Sciatic nerve (tissue), 2 donors: Measurements from ENCODE around the gene RPL29. TPM values are rescaled to one million over a fixed set of nuclear protein-coding genes. Genes with fewer than 3 reads are reported as not detected.

Experiments used
- ATAC-seq: fragments of 200-7000 bp; cut with Tn5 transposase; one replicate; pipeline ENCODE4 v1.9.1; 2020; ENCODE audit warnings: mild to moderate bottlenecking, moderate library complexity
- DNase-seq: peaks from one replicate; pipeline ENCODE4 v3.0.0-alpha.2; 2020; ENCODE audit warnings: low spot score
- intact Hi-C: fragments of 100-400 bp; cut with DNase I; formaldehyde crosslinking; loops from one replicate; pipeline ENCODE4 v1.14.2; 2022
- total RNA-seq: library from RNA; stranded (reverse); fragmentation: NEBNext Ultra II Directional; extraction: Animal tissue kit (Norgen Biotek cat#: 25700); gene quantifications from one replicate; pipeline ENCODE4 v1.2.1, GENCODE V29; 2021
- donor health status: DM: no; HTN: no; CAD: no.
- donor health status: DM: no; HTN: no; CAD: no.

Gene RPL29
- total RNA-seq, 1 donor from 2014 or later, result 753 TPM

DNA sequence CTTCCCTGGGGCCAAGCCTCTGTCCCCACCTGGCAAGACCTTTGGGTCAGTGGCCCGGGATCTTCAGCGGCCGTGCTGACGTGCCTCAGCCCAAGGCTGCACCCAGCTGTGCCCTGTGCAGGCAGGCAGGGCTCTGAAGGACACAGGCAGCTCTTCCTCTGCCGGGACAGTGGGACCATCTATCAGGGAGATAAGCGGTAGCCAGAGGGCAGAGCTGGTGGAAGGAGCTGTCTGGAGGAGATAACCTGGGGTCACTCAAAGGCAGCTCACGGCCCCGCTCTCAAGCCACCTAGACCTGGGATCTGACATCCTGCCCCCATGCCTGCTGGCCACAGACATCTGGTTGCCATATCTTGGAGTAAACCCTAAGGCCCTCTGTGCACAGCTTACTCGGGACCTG, 33.4 kb upstream of the RPL29 start:
- ATAC-seq, result no peak
- intact Hi-C loops, result no loop called here
- DNase-seq, result no peak

DNA sequence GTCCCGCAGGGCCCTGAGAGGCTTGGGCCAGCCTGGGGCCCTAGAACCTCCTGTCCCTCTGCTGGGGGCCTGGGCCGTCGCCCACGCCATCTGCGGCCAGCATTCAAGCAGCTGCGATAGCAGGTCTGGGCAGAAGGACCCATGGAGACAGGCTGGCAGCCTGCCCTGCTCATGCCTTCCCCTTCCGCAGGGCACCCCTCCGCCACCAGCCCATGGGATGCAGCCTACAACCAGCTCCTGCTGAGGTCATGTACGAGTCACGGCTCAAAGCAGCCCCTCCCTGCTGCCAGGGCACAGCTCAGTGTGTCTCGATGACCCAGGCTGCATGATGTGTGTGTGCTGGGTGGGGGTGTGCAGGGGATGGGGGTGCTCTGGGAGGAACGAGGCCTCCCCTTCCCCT, 32.9 kb upstream of the RPL29 start:
- intact Hi-C loops, result no loop called here
- peak; percentile 49 for ATAC-seq
- DNase-seq, result no peak

DNA sequence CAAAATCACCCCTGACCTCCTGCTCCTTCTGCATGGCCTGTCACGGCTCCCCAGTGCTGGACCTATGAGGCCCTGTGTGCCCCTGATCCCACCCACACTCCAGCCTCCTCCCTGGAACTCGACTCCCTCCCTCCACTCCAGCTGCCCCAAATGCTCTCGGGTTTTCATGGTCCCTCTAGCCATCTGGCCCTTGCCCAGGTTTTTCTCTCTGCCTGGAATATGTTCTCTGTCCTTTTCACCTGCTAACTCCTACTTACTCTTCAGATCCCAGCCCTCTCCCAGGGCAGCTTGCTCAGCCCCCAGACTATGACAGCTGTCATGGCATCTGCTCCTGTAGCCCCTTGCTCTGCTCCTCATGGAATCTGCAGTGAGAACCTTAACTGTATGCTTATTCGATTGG, 30.3 kb upstream of the RPL29 start:
- intact Hi-C loops, result no loop called here
- no peak for DNase-seq
- no peak for ATAC-seq

DNA sequence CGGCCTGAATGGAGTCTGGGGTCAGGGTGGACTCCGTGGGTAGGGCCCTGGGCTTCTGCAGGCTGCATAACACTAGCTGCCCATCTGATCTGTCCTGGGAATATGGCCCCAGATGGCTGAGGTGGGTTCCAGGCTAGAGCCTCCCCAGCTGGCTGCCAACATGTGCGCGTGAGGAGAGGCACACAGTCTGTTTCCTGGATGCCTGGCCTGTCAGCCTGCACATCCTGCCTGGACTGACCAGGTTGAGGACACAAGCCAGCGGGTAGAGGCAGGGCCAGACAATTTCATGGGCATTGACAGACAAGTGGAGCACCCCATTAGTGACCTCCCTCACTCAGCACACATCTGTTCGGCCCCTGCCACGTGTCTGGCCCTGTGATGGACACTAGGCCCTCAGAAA, 29.8 kb upstream of the RPL29 start:
- ATAC-seq, result no peak
- intact Hi-C loops, result no loop called here

DNA sequence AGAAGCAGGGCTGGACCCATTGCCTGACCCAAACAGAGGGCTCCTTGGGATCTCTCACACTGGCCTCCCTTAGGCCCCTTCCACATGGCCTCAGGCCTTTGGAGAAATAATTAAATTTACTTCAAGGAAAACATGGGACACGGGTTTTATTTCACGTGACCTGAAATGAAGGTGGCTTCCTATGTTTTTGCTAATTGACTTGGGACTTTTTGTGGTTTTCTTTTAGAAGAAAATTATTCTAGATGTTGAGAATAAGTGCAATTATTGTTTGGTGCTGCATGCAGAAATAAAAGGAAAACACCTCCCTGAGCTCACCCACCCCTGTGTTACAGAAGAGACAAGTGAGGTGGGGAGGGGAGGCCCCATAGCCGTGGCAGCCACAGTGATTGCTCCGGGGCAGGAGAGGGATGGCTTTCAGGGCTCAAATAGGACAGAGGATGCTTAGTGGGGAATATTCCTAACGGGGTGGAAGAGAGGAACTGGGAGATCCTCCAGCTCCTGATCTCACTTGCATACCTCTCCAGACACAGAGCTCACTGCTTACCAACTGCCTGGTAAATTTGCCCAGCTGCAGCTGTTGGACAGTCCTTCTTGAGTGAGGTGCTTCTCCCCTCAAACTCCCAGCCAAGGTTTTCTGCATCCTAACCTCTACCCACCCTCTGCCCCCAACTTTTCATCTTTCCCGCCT, 29.2 kb upstream of the RPL29 start:
- DNase-seq (no peak), ATAC-seq (no peak)
- intact Hi-C loops, result no loop called here

More for the DNA sequence above, 29.8 kb upstream of the RPL29 start:
- DNase-seq, result no peak

DNA sequence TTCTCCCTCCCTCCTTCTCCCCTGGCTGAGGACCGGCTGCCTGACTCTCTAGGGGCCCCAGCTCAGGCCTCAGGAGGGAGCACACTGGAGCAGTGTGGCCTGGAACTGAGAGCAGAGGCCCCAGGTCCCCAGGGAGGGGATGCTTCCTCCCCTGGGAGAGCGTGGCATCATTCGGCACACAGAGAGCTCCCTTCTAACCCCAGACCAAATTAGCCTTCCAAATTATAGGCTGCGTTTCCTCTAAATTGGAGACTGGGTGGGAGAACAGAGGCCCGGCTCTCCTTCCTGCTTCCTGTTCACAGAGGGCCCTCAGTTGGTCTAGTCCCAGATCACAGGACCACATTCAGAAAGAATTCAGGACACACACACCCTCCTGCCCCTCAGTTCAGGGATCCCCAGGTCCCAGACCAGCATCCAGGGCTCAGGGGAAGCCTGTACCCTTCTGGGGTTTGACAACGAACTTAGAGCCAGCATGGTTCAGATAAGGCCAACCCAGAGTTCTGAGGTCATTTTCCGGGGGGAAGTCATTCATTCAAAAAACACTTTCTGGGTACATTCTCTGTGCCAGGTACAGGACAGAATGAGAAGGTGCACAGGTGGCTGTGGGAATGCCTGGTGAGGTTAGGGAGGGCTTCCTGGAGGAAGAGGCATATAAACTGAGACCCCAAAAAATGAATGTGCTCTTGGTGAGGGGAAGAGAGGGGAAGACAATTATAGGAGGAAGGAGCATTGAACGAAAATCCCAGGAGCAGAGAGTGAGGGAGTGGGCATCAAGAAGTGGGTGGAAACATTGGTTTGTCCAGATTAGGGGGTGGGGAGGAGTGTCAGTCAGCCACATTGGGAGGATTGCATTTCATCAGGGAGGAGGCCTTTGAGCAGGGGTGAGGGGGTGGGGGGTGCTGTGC, 28.4 kb upstream of the RPL29 start:
- no peak for DNase-seq
- ATAC-seq, result no peak
- intact Hi-C loops, result no loop called here

DNA sequence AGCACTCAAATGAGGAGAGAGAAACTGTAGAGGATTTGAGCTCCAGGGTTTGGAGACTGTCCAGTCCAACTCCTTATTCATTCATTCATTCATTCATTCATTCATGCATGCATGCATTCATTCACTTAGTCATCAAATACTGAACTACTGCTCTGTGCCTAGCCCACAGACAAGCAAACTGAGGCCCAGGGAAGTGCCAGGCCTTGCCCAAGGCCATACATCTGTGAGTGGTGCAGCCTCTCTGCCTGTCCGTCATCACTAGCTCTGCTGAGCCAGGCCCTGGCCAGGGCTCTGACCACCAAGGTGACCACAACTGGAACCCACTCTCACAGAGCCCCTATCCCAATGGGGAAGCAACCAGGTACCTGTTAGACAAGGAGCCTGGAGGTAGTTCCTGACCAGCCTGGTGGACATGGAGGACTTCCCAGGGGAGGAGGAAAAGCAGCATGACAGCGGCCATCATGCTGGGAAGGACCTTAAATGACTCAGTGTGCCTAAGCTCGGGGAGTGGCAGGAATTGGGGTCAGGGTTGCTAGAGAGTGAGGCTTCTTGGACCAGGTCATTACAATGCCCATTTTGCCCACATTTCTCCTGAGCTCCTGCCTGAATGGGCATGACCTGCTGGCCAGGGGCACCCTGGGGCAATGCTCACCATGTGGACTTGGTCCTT, 27.5 kb upstream of the RPL29 start:
- ATAC-seq, result no peak
- DNase-seq, result no peak
- intact Hi-C loops, result no loop called here

DNA sequence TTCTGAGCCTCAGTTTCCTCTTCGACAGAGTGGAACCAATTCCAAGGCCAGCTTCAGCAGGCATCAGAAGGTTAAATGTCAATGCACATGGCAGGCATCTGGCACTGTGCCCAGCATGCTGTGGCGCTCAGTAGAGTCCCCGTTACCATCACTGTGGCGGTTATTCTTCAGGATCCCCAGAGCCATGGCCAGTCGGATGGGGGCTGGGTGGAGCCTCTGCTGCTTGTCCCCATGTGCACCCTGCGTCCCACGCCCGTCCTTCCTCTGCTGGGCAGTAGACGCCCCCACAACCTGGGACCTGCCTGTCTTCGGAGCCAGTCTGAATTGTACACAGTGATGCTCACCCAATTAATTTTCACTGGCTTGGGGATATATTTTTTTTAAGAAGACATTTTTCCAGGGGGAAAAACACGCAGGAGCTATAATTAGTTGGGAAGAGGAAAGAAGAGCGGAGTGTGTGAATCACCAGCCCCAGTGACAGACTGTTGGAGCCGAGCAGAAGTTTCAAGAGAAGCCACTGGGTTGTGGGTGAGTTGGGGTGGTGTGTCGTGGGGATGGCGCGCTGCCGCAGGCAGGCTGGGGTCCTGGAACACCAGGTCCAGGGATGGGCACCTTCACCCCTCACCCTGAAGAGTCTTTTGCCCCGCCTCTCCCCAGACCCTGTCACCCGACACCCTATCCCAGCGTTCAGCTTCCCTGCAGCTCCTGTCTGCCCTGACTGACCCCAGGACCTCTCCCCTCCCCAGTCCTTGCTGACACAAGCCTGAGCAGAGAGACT, 26.8 kb upstream of the RPL29 start:
- no peak for DNase-seq
- intact Hi-C loops, result no loop called here
- ATAC-seq, result no peak

DNA sequence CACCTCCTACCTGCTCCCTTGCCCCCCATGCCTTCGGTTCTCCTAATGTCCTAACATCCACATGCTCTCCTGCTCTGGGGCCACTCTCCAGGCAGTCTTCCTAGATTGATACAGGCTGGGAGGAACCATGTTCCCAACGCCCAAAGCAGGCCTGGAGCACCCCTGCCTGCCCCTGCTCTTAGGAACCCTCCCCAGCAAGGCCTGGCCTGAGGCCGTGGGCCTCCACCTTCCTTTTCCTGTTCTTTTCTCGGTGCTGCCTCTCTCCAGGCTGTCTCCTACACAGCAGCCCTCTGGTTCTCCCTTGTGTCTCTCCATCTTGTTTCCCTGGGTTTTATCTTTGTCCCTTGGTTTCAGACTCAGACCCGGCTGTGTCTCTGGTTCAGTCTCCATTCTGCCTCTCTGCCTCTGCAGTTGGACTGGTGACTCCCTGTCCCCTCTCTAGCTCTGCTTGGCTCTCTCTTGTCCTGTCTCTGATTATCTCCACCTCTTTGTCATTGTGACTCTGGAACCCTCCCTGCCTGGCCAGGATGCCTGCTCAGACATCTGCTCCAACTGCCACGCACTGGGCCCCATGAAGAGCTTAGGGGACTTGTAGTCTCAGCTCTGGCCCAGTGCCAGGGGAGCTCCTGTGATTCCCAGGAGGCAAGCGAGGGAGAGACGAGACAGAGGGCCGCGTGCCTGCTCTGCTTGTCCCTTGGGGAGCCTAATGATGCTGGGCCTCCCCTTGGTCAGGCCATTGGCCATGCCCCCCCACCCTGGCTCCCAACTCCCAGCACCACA, 26.0 kb upstream of the RPL29 start:
- no peak for DNase-seq
- intact Hi-C loops, result no loop called here
- no peak for ATAC-seq

DNA sequence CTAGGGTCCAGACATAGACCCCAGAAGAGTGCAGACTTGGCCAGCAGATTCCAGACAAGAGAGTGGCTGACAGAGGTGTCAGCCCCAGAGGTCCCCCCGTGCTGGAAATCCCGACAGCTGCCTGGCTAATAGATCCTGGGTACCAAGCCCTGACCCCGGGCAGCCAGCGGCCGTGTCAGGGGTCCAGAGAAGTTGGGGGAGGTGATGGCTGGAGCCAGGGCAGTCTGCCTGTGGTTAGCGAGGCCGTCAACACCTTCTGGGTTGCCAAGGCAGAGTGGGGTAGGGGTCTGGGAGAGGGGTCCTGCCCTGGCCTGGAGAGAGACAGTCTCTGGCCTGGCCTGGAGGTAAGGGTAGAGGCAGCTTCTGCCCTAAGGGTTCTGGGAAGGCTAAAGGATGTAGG, 25.1 kb upstream of the RPL29 start:
- intact Hi-C loops, result no loop called here
- DNase-seq (no peak), ATAC-seq (no peak)

DNA sequence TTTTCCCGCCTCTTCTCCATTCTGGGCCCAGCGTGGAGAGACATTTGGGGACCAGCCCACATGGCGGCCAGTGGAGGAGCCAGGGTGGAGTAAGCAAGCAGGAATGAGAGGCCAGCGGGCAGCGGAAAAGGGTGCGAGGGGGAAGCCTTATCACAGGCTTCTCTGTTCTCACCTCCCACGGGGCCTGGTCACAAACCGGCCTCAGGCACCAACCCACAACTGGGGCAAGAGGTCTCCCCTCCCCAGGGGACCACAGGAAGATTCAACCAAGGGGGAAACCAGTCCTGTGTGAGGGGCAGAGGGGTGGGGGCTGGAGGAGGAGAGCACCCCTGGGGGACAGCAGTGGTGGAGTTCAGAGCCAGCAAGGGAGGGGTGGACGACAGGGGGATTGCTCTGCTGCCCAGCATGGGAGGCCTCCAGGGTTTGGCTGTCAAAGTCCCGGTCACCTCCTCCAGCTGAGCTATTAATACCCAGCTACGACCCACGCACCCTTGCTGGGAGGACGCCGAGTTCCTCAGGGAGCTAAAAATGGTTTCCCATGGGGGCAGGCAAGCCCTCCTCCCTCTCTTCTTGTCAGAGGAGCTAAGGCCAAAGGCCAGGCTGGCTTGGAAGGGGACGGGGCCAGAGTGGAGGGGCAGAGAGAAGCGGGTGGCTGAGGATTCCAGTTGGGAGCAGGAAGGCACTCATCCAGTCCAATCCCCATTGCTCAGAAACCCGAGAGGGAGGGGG, 23.8 kb upstream of the RPL29 start:
- intact Hi-C loops, result no loop called here
- peak; percentile 64 for ATAC-seq
- DNase-seq, result peak; percentile 76

DNA sequence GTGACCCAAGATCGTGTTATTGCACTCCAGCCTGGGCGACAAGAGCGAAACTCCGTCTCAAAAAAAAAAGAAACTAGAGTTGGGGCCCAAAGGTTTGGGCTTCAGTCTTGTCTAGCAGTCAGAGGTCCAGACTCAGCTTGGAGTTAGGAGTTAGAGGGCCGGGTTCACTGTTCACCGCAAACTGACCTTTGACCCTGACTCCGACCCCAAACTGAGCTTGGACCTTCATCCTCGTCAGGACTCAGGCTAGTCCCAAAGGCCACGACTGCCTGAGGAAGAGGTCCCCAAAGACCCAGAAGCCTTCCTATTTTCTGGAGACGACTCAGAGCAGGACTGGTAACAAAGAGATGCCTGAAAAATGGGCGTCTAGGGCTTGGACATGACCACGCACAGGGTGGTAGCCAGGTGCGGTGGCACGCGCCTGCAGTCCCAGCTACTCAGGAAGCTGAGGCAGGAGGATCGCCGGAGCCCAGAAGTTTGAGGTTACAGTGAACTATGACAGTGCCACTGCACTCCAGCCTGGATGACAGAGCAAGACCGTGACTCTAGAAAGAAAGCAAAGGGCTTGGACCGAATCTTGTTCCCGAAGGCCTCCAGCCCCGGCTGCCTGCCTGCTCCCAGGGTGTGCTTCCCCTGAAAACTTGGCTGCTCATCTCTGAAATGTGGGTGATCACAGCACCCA, 22.8 kb upstream of the RPL29 start:
- intact Hi-C loops, result no loop called here
- DNase-seq (no peak), ATAC-seq (no peak)

DNA sequence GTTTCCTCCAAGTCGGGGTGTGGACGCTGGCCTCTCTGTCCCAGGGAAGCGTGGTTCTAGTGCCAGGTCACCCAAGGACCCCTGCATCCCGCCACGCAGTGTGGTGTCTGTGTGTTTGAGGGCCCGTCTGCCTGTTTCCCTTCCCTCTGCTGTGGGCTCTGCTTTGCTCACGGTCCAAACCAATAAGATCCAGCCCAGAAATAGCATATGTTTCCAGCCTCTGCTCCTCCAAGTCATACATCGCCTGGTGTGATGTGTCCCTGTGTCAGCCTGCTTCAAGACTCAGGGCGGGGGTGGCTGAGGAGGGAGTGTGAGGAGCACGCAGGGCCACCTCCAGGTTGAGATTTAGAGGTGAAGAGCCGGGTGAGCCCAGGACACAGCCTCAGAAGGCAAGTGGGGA, 21.9 kb upstream of the RPL29 start:
- intact Hi-C loops, result no loop called here
- ATAC-seq, result no peak

DNA sequence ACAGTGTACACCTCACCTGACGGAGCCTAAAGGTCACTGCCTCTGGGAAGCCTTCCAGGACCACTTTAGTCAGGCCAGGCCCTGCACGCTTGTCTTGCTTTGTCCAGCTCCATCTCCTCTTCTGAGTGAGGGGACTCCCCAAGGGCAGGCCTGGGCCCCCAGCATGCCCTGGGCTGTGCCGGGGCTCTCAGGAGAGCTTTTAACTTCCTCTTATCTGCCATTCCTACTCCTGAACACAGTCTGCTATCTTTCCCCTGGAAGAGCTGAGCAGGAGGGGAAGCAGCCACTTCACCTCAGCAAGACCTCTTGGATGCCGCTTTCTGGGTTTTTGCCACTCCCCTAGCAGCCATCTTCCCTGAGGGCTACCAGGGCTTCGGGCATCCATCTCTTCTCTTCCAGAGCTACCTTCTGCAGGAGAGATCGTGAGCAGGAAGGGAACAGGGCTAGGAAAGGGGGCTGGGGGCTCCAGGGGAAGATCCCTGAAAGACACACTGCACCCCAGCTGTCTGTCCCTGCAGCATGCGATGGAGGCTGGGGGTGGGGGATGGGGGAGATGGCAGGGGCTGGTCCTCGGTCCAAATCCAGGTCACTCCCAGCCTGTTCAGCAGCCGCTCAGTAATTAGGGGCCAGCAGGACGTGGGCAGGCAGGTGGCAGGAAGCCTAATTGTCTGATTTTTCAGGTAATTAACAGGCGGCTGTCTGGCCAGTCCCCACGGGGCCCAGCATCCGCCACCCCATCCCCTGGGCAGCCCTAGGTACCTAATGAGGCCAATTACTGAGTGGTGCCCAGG, 19.9 kb upstream of the RPL29 start:
- DNase-seq (no peak), ATAC-seq (no peak)
- intact Hi-C loops, result no loop called here

More for the DNA sequence above, 21.9 kb upstream of the RPL29 start:
- no peak for DNase-seq

DNA sequence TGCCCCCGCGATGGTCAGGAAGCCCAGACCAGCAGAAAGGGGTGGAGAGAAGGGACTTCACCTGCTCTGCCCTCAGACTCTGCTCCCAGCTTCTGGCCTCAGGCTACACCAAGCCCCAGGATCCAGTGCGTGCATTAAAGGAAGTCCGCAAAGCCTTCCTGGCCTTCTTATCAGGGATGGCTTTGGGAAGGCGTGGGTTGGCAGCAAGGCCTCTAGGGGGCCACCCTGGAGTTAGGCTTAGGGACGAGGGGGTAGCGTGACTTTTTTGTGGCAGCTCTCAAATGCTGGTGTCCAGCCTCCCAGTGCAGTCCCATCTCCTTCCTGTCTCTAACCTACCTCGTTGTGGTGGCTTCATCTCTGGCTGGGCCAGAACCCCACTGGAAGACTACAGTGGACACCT, 18.9 kb upstream of the RPL29 start:
- no peak for DNase-seq

DNA sequence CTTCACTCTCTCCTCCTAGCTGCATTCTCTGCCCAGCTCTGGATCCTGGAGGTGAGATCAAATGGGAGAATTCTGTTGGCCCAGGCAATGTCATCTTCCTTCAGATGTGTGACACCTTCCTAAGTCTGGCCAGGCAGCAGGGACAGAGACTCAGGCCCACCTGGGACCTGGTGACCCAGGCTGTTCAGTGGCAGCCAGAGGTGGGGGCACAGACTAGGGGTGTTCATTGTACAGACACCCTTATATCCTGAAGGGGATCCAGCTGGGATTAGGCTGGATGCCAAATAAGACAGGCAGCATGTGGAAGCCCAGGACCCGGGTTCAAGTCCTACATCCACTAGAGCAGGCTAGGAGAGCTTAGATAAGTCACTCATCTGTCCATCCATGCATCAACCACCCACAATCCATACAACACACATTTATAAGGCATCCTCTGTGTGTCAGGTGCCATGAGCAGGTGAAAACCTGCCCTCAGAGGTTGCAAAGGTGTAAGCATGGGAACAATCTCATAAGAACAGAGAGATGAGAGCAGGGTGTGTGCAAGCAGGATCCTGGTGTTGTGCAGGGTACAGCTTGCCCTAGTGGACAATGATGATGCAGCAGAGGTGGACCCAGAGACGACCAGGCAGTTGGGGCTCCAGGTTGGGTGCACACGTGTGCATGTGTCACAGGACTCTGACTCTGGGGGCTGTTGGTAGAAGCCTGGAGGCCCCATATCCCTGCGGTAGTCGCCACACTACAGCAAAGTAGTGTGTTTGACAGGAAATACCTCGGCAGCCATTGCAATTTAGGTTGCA, 18.3 kb upstream of the RPL29 start:
- ATAC-seq, result no peak
- intact Hi-C loops, result no loop called here
- no peak for DNase-seq

More for the DNA sequence above, 18.9 kb upstream of the RPL29 start:
- no peak for ATAC-seq
- intact Hi-C loops, result no loop called here
